GM12801 (cell line): ENCODE results near the gene PAK6.

Source experiments
- CTCF ChIP-seq: IDR thresholded peaks from one replicate; pipeline ENCODE4 v1.5.1; 2011; ENCODE audit warnings: control low read depth; ENCODE audit not compliant: insufficient read length; ENCODE audit errors: extremely low read depth

The PAK6 gene

GRCh38 chr15:40281057-40281800 is 42.4 kb downstream of the PAK6 start:
- no peak for TF ChIP-seq CTCF

GRCh38 chr15:40281801-40282146 is 42.9 kb downstream of the PAK6 start:
- TF ChIP-seq CTCF, result no peak

- TF ChIP-seq CTCF, result no peak
These were observed 43.4 kb downstream of the PAK6 start for GRCh38 chr15:40282147-40282868.

- TF ChIP-seq CTCF, result no peak
These were observed 44.2 kb downstream of the PAK6 start, which contains the start of gene ANKRD63 for GRCh38 chr15:40282869-40283614. Gene ANKRD63, minus strand, starts transcription at chr15:40283064. Its CDS starts 478 bp downstream, at chr15:40282586.

GRCh38 chr15:40283615-40284300 is 44.9 kb downstream of the PAK6 start:
- no peak for TF ChIP-seq CTCF

GRCh38 chr15:40285151-40285550 is 46.3 kb downstream of the PAK6 start:
- no peak for TF ChIP-seq CTCF

- TF ChIP-seq CTCF, result no peak
These were observed 46.7 kb downstream of the PAK6 start for GRCh38 chr15:40285554-40286011.
